Panc1 (cell line): ENCODE measurements around the gene WDR48. TPM values are rescaled to one million over a fixed set of nuclear protein-coding genes. Genes with fewer than 3 reads are reported as not detected.

Experiments used
- ATAC-seq: fragments of 200-7000 bp; cut with Tn5 transposase; 2 replicates; pipeline ENCODE4 v1.9.1; 2020; ENCODE audit warnings: mild to moderate bottlenecking, moderate library complexity
- BruUV-seq: library from RNA; stranded (reverse); fragments of 400-500 nt; replicated peaks from 2 replicates; lab custom pipeline; 2021; lab: Mats Ljungman, UMichigan
- CTCF ChIA-PET: fragments of 300-600 bp; sonication (Branson Sonifier 250); formaldehyde crosslinking; loops from one replicate; lab custom pipeline; 2022; ENCODE audit warnings: antibody characterized with exemption; lab: Charles Lee
- POLR2A ChIA-PET: fragments of 300-600 bp; sonication (Branson Sonifier 250); formaldehyde crosslinking; loops from one replicate; lab custom pipeline; 2022; ENCODE audit warnings: antibody characterized with exemption; lab: Charles Lee
- DNase-seq: peaks from one replicate; pipeline ENCODE4 v3.0.0-alpha.2; 2010; ENCODE audit warnings: low read depth, low spot score
- H3K27ac ChIP-seq: 2 replicates; pipeline ENCODE4 v1.5.1; 2011; ENCODE audit warnings: mild to moderate bottlenecking, low read length, inconsistent platforms
- H3K27me3 ChIP-seq: fragments of 200-500 bp; sonication (Bioruptor generic); 2 replicates; pipeline ENCODE4 v1.6.0; 2014; ENCODE audit warnings: low read length, inconsistent platforms; ENCODE audit not compliant: control insufficient read depth, insufficient read depth
- H3K36me3 ChIP-seq: fragments of 200-500 bp; sonication (Bioruptor generic); 2 replicates; pipeline ENCODE4 v1.5.1; 2014; ENCODE audit warnings: inconsistent platforms, mild to moderate bottlenecking, low read length, moderate library complexity; ENCODE audit not compliant: control insufficient read depth, insufficient read depth
- H3K4me1 ChIP-seq: 2 replicates; pipeline ENCODE4 v1.5.1; 2011; ENCODE audit warnings: inconsistent platforms, mild to moderate bottlenecking, low read length, moderate library complexity; ENCODE audit not compliant: control insufficient read depth, insufficient read depth
- H3K4me3 ChIP-seq, 2 experiments: 2 replicates each; pipeline ENCODE4 v1.5.1; 2011 to 2012; ENCODE audit warnings: low read depth in 2 of 2, low read length in 2 of 2, mild to moderate bottlenecking in 2 of 2, inconsistent platforms in 1 of 2, moderate library complexity in 1 of 2
- H3K9me3 ChIP-seq: fragments of 200-500 bp; sonication (Bioruptor generic); 2 replicates; pipeline ENCODE4 v1.5.1; 2014; ENCODE audit warnings: low read depth, mild to moderate bottlenecking, inconsistent platforms, low read length, moderate library complexity; ENCODE audit not compliant: control insufficient read depth, insufficient read depth
- POLR2AphosphoS5 ChIP-seq: IDR thresholded peaks from 2 replicates; pipeline ENCODE4 v1.6.1; 2012; ENCODE audit warnings: mild to moderate bottlenecking, low read depth, low read length, moderate library complexity
- SIN3A ChIP-seq: IDR thresholded peaks from 2 replicates; pipeline ENCODE4 v1.6.1; 2012; ENCODE audit warnings: low read depth, mild to moderate bottlenecking, low read length, moderate library complexity, borderline replicate concordance; ENCODE audit not compliant: insufficient read depth
- TCF7L2 ChIP-seq: IDR thresholded peaks from 2 replicates; pipeline ENCODE4 v1.6.1; 2011; ENCODE audit warnings: mild to moderate bottlenecking, low read depth, low read length, inconsistent platforms
- in situ Hi-C: cut with HindIII; loops from 2 replicates; pipeline ENCODE4 v1.10.0; 2016; ENCODE audit warnings: low sequenced_read_pairs, low pct_unique_long_range_greater_than_20kb
- intact Hi-C: fragments of 100-400 bp; cut with micrococcal nuclease; formaldehyde crosslinking; loops from one replicate; pipeline ENCODE4 v1.10.0; 2022; ENCODE audit not compliant: unreplicated experiment
- total RNA-seq: library from RNA; stranded (reverse); gene quantifications from one replicate; pipeline ENCODE4 v1.2.1, GENCODE V29; 2021; ENCODE audit not compliant: unreplicated experiment
- TF ChIP-seq, protein P1 (sequence below): fragments of 450-650 bp; IDR thresholded peaks from 2 replicates; pipeline ENCODE4 v1.5.1; 2017; ENCODE audit warnings: mild to moderate bottlenecking
- TF ChIP-seq, protein P2 (sequence below), 2 experiments: IDR thresholded peaks; 2 replicates each; pipeline ENCODE4 v1.6.1; 2011 to 2012; ENCODE audit warnings: low read depth in 2 of 2, control low read depth in 1 of 2, low read length in 1 of 2, mild to moderate bottlenecking in 1 of 2, moderate library complexity in 1 of 2; ENCODE audit not compliant: insufficient read depth in 1 of 2

Gene WDR48
- total RNA-seq, 1 experiment from 2014 or later = 15.7 TPM

DNA sequence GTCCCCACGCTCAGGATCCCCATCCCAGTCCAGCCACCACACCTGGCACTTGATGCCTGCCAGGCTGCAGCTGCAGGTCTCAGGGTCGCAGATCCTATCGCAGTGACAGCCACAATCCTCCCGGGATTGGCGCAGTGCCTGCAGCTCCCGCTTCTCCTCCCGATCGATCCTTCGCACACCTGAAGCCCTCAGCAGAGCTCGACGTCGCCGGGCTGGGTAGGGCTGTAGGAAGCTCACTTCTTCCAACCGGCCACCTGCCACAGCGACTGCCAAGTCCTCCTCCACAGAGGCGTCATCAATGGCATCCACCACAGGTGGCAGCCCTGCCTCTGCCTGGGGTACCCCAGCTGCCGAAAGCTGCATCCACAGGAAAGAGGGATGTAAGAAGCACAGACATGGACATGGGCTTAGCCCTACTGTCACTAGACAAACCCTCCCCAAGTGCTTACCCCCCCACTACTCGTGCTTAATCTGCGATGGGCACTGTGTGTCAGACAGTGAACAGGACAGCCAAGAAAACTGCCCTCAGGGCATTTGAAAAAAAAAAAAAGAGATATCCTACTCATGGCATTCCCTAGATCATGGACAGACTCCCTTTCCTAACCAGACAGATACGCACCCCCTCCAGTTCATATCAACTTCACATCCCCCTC, 92.4 kb downstream of the WDR48 start:
- no peak overlapping the region for H3K27ac ChIP-seq
- intact Hi-C loops (no loop called here), in situ Hi-C loops (no loop called here)
- CTCF ChIA-PET = interaction anchor here (0.6 kb wide), 1 partner anchor 79 kb away, joined by 3 read pairs; no protein-coding TSS in a partner anchor
- TF ChIP-seq TCF7L2 (no peak), POLR2AphosphoS5 (no peak), SIN3A (no peak)
- TF ChIP-seq, protein P1, sequence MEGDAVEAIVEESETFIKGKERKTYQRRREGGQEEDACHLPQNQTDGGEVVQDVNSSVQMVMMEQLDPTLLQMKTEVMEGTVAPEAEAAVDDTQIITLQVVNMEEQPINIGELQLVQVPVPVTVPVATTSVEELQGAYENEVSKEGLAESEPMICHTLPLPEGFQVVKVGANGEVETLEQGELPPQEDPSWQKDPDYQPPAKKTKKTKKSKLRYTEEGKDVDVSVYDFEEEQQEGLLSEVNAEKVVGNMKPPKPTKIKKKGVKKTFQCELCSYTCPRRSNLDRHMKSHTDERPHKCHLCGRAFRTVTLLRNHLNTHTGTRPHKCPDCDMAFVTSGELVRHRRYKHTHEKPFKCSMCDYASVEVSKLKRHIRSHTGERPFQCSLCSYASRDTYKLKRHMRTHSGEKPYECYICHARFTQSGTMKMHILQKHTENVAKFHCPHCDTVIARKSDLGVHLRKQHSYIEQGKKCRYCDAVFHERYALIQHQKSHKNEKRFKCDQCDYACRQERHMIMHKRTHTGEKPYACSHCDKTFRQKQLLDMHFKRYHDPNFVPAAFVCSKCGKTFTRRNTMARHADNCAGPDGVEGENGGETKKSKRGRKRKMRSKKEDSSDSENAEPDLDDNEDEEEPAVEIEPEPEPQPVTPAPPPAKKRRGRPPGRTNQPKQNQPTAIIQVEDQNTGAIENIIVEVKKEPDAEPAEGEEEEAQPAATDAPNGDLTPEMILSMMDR = no peak
- TF ChIP-seq, protein P2, sequence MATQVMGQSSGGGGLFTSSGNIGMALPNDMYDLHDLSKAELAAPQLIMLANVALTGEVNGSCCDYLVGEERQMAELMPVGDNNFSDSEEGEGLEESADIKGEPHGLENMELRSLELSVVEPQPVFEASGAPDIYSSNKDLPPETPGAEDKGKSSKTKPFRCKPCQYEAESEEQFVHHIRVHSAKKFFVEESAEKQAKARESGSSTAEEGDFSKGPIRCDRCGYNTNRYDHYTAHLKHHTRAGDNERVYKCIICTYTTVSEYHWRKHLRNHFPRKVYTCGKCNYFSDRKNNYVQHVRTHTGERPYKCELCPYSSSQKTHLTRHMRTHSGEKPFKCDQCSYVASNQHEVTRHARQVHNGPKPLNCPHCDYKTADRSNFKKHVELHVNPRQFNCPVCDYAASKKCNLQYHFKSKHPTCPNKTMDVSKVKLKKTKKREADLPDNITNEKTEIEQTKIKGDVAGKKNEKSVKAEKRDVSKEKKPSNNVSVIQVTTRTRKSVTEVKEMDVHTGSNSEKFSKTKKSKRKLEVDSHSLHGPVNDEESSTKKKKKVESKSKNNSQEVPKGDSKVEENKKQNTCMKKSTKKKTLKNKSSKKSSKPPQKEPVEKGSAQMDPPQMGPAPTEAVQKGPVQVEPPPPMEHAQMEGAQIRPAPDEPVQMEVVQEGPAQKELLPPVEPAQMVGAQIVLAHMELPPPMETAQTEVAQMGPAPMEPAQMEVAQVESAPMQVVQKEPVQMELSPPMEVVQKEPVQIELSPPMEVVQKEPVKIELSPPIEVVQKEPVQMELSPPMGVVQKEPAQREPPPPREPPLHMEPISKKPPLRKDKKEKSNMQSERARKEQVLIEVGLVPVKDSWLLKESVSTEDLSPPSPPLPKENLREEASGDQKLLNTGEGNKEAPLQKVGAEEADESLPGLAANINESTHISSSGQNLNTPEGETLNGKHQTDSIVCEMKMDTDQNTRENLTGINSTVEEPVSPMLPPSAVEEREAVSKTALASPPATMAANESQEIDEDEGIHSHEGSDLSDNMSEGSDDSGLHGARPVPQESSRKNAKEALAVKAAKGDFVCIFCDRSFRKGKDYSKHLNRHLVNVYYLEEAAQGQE (IDR thresholded peaks at IDR 0.05; ENCODE audit: insufficient read depth in 1 of 2, low read depth in 2 of 2, low read length in 1 of 2) = no peak
- H3K36me3 ChIP-seq = no peaks in the 10 kb centered on the region; the same call in 1 of the 2 replicates
- no peaks in the 10 kb centered on the region for H3K27me3 ChIP-seq
- peaks cover 28% of the 10 kb centered on the region for H3K4me1 ChIP-seq
- DNase-seq = no peak
- H3K9me3 ChIP-seq = no peaks in the 10 kb centered on the region
- no TSS peak for BruUV-seq
- ATAC-seq = no peak
- H3K4me3 ChIP-seq = no peak overlapping the region
- POLR2A ChIA-PET = interaction anchor here (0.6 kb wide), 1 partner anchor 141 kb away, joined by 4 read pairs; no protein-coding TSS in a partner anchor

DNA sequence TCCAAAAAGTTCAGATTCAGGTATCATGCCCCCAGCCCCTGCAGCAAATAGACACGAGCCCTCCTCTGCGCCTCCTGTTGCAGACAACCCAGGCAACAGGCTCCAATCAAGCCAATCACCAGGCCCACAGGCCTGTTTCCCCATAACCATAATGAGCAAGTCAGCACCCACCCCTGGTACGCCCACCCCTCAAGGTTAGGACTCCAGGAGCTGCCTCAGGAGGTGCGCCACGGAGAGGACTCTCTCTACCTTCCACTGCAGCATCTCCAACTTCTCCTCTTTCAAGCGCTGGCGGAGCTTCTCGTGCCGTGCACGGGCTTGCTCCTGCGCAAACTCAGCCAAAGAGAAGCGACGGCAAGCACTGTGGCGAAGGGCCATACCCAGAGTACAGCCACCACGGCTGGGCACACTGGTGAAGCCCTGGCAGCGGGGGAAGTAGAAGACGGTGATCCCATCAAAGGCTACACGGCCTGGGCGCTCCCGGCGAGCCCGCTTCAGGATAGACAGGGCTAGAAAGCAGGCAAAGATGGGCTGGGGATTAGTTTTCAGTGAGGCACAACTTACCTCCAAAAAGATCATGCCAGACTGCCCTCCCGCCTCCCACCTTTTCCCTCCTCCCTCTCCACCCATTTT, 93.0 kb downstream of the WDR48 start:
- TF ChIP-seq, protein P2 (IDR thresholded peaks at IDR 0.05; ENCODE audit: insufficient read depth in 1 of 2, low read depth in 2 of 2, low read length in 1 of 2) = no peak
- TF ChIP-seq, protein P1 = no peak
- TF ChIP-seq SIN3A = no peak
- TF ChIP-seq TCF7L2 = no peak
- no peak for TF ChIP-seq POLR2AphosphoS5
- Histone ChIP-seq H3K4me1 (peaks cover 34% of the 10 kb centered on the region), H3K4me3 (no peak overlapping the region), H3K9me3 (no peaks in the 10 kb centered on the region), H3K27ac (no peak overlapping the region), H3K36me3 (no peaks in the 10 kb centered on the region; the same call in 1 of the 2 replicates), H3K27me3 (no peaks in the 10 kb centered on the region)
- CTCF ChIA-PET = interaction anchor here (0.6 to 1.2 kb wide), 2 partner anchors 18 to 79 kb away, joined by 3 read pairs; no protein-coding TSS in a partner anchor
- no TSS peak for BruUV-seq
- DNase-seq (no peak), ATAC-seq (no peak)
- in situ Hi-C loops = no loop called here
- POLR2A ChIA-PET = no interaction called here
- intact Hi-C loops = no loop called here
